Effector memory CD8-positive, alpha-beta T cell (primary cell): Measurements from ENCODE around the gene EBI3.
"Not testable (repeated sequence)": the region's sequence is repeated elsewhere in the genome, so short reads cannot be mapped to it uniquely, and the experiment has no call there.

Source experiments
- ATAC-seq: fragments of 150-1000 bp; cut with Tn5 transposase; replicated peaks from 2 replicates; pipeline ENCODE4 v1.10.0; 2021; ENCODE audit warnings: mild to moderate bottlenecking, moderate library complexity
- DNase-seq, 3 experiments: peaks; one replicate each; pipeline ENCODE4 v3.0.0; 2021
- H3K27ac Mint-ChIP-seq, 2 donors: one replicate each; pipeline ENCODE4 v1.8.0; 2022; ENCODE audit warnings: mild to moderate bottlenecking in 2 of 2, mixed read lengths in 2 of 2, moderate library complexity in 2 of 2
- H3K27me3 Mint-ChIP-seq, 2 donors: one replicate each; pipeline ENCODE4 v1.8.0; 2022; ENCODE audit warnings: mixed read lengths in 2 of 2
- H3K36me3 Mint-ChIP-seq: one replicate; pipeline ENCODE4 v1.8.0; 2022; ENCODE audit warnings: mild to moderate bottlenecking, moderate library complexity, mixed read lengths; ENCODE audit not compliant: insufficient read depth
- H3K4me1 Mint-ChIP-seq, 2 donors: one replicate each; pipeline ENCODE4 v1.8.0; 2022; ENCODE audit warnings: low read depth in 2 of 2, mixed read lengths in 2 of 2
- H3K4me3 Mint-ChIP-seq, 2 donors: one replicate each; pipeline ENCODE4 v1.8.0; 2022; ENCODE audit warnings: mild to moderate bottlenecking in 2 of 2, mixed read lengths in 2 of 2, moderate library complexity in 2 of 2
- H3K9me3 Mint-ChIP-seq, 2 donors: one replicate each; pipeline ENCODE4 v1.8.0; 2022; ENCODE audit warnings: mixed read lengths in 2 of 2

EBI3 gene

GRCh38 chr19:4215807-4216206, 13.5 kb upstream of the EBI3 start:
- ATAC-seq (no peak), DNase-seq (no peak)
- Mint-ChIP-seq H3K27ac (no peak overlapping the region), H3K4me3 (no peak overlapping the region), H3K4me1 (peaks cover 9 to 12% of the 10 kb centered on the region in 2 donors), H3K36me3 (no peaks in the 10 kb centered on the region), H3K27me3 (peaks cover 0 to 8% of the 10 kb centered on the region in 2 donors), H3K9me3 (no peaks in the 10 kb centered on the region)

- Mint-ChIP-seq H3K36me3 (no peaks in the 10 kb centered on the region), H3K27ac (peak overlapping the region in 1 of 2 donors; percentile 41), H3K27me3 (peaks cover 0 to 8% of the 10 kb centered on the region in 2 donors), H3K9me3 (no peaks in the 10 kb centered on the region), H3K4me1 (peaks cover 9 to 12% of the 10 kb centered on the region in 2 donors), H3K4me3 (no peak overlapping the region)
- ATAC-seq (no peak), DNase-seq (no peak)
Measured at GRCh38 chr19:4216846-4217245, 12.5 kb upstream of the EBI3 start.

- Mint-ChIP-seq H3K4me3 (no peak overlapping the region), H3K36me3 (no peaks in the 10 kb centered on the region), H3K27ac (no peak overlapping the region), H3K9me3 (no peaks in the 10 kb centered on the region), H3K4me1 (peaks cover 9 to 12% of the 10 kb centered on the region in 2 donors), H3K27me3 (peaks cover 0 to under 1% of the 10 kb centered on the region in 2 donors)
- ATAC-seq (no peak), DNase-seq (no peak)
Measured at GRCh38 chr19:4217429-4218264, 11.7 kb upstream of the EBI3 start.

GRCh38 chr19:4218523-4218922, 10.8 kb upstream of the EBI3 start:
- not testable (repeated sequence) for ATAC-seq, H3K36me3 Mint-ChIP-seq, H3K27ac Mint-ChIP-seq, H3K4me3 Mint-ChIP-seq, DNase-seq, H3K27me3 Mint-ChIP-seq, H3K9me3 Mint-ChIP-seq
- H3K4me1 Mint-ChIP-seq, result peaks cover 9 to 12% of the 10 kb centered on the region in 2 donors

GRCh38 chr19:4220188-4220587, 9.1 kb upstream of the EBI3 start:
- DNase-seq, result no peak
- H3K9me3 Mint-ChIP-seq, result no peaks in the 10 kb centered on the region
- no peaks in the 10 kb centered on the region for H3K27me3 Mint-ChIP-seq
- peaks cover 0 to under 1% of the 10 kb centered on the region in 2 donors for H3K4me1 Mint-ChIP-seq
- peak overlapping the region in 1 of 2 donors; percentile 35 for H3K27ac Mint-ChIP-seq
- no peak overlapping the region for H3K4me3 Mint-ChIP-seq
- ATAC-seq, result no peak
- H3K36me3 Mint-ChIP-seq, result no peaks in the 10 kb centered on the region

- Mint-ChIP-seq H3K36me3 (no peaks in the 10 kb centered on the region), H3K4me3 (no peak overlapping the region), H3K27ac (no peak overlapping the region), H3K9me3 (no peaks in the 10 kb centered on the region), H3K27me3 (peaks cover 0 to 7% of the 10 kb centered on the region in 2 donors), H3K4me1 (no peaks in the 10 kb centered on the region)
- ATAC-seq (no peak), DNase-seq (no peak)
Measured at GRCh38 chr19:4224470-4224869, 4.9 kb upstream of the EBI3 start.

GRCh38 chr19:4225885-4226284, 3.4 kb upstream of the EBI3 start:
- H3K4me3 Mint-ChIP-seq, result no peak overlapping the region
- no peaks in the 10 kb centered on the region for H3K9me3 Mint-ChIP-seq
- H3K36me3 Mint-ChIP-seq, result no peaks in the 10 kb centered on the region
- H3K27me3 Mint-ChIP-seq, result peaks cover 0 to 7% of the 10 kb centered on the region in 2 donors
- H3K4me1 Mint-ChIP-seq, result no peaks in the 10 kb centered on the region
- no peak overlapping the region for H3K27ac Mint-ChIP-seq
- DNase-seq (no peak), ATAC-seq (no peak)

- no peaks in the 10 kb centered on the region for H3K9me3 Mint-ChIP-seq
- no peak overlapping the region for H3K27ac Mint-ChIP-seq
- peaks cover 0 to 7% of the 10 kb centered on the region in 2 donors for H3K27me3 Mint-ChIP-seq
- no peak for ATAC-seq
- H3K4me1 Mint-ChIP-seq, result no peaks in the 10 kb centered on the region
- DNase-seq, result no peak
- H3K36me3 Mint-ChIP-seq, result no peaks in the 10 kb centered on the region
- no peak overlapping the region for H3K4me3 Mint-ChIP-seq
Measured at GRCh38 chr19:4227771-4228170, 1.6 kb upstream of the EBI3 start.

GRCh38 chr19:4228765-4229178, 551 bp upstream of the EBI3 start:
- Mint-ChIP-seq H3K4me3 (no peak overlapping the region), H3K27me3 (peaks cover 9 to 16% of the 10 kb centered on the region in 2 donors), H3K4me1 (peaks cover 0 to 5% of the 10 kb centered on the region in 2 donors), H3K27ac (no peak overlapping the region), H3K9me3 (no peaks in the 10 kb centered on the region), H3K36me3 (peaks cover 3% of the 10 kb centered on the region)
- DNase-seq (no peak), ATAC-seq (no peak)

GRCh38 chr19:4230237-4230636, 914 bp downstream of the EBI3 start:
- not testable (repeated sequence) for H3K9me3 Mint-ChIP-seq, H3K27ac Mint-ChIP-seq, ATAC-seq, H3K36me3 Mint-ChIP-seq, H3K4me3 Mint-ChIP-seq, H3K4me1 Mint-ChIP-seq, DNase-seq
- H3K27me3 Mint-ChIP-seq, result peaks cover 21 to 23% of the 10 kb centered on the region in 2 donors

GRCh38 chr19:4231521-4231920, 2.2 kb downstream of the EBI3 start:
- H3K27me3 Mint-ChIP-seq, result peaks cover 18 to 25% of the 10 kb centered on the region in 2 donors
- H3K27ac Mint-ChIP-seq, H3K4me3 Mint-ChIP-seq, ATAC-seq, H3K36me3 Mint-ChIP-seq, DNase-seq, H3K4me1 Mint-ChIP-seq, H3K9me3 Mint-ChIP-seq: not testable (repeated sequence)

- not testable (repeated sequence) for H3K36me3 Mint-ChIP-seq, ATAC-seq, H3K27ac Mint-ChIP-seq, H3K4me1 Mint-ChIP-seq, DNase-seq, H3K4me3 Mint-ChIP-seq, H3K9me3 Mint-ChIP-seq
- peaks cover 16 to 32% of the 10 kb centered on the region in 2 donors for H3K27me3 Mint-ChIP-seq
Measured at GRCh38 chr19:4232139-4232538, 2.8 kb downstream of the EBI3 start.

- no peak overlapping the region for H3K27ac Mint-ChIP-seq
- peaks cover 3% of the 10 kb centered on the region for H3K36me3 Mint-ChIP-seq
- no peaks in the 10 kb centered on the region for H3K9me3 Mint-ChIP-seq
Measured at GRCh38 chr19:4232614-4233281, 3.4 kb downstream of the EBI3 start.

More at GRCh38 chr19:4232614-4233281, 3.4 kb downstream of the EBI3 start:
- Mint-ChIP-seq H3K4me3 (no peak overlapping the region), H3K4me1 (peaks cover 0 to 5% of the 10 kb centered on the region in 2 donors), H3K27me3 (peaks cover 16 to 32% of the 10 kb centered on the region in 2 donors)
- DNase-seq (no peak), ATAC-seq (no peak)
